Calu3 (cell line): ENCODE data around the gene BCR. TPM values are rescaled to one million over a fixed set of nuclear protein-coding genes. Genes with fewer than 3 reads are reported as not detected.

Source experiments
- BruUV-seq: library from RNA; stranded (reverse); fragments of 400-500 nt; replicated peaks from 2 replicates; lab custom pipeline; 2021; lab: Mats Ljungman, UMichigan
- CTCF ChIA-PET: fragments of 300-600 bp; sonication (Branson Sonifier 250); formaldehyde crosslinking; loops from one replicate; lab custom pipeline; 2022; ENCODE audit warnings: antibody characterized with exemption; lab: Charles Lee
- DNase-seq: peaks from one replicate; pipeline ENCODE4 v3.0.0; 2022
- H3K27ac Mint-ChIP-seq: one replicate; pipeline ENCODE4 v1.8.0; 2022; ENCODE audit warnings: mixed read lengths; ENCODE audit not compliant: unreplicated experiment
- H3K27me3 Mint-ChIP-seq: one replicate; pipeline ENCODE4 v1.8.0; 2022; ENCODE audit warnings: mixed read lengths; ENCODE audit not compliant: unreplicated experiment
- H3K36me3 Mint-ChIP-seq: one replicate; pipeline ENCODE4 v1.8.0; 2022; ENCODE audit warnings: mild to moderate bottlenecking, moderate library complexity, mixed read lengths; ENCODE audit not compliant: insufficient read depth, unreplicated experiment
- H3K4me1 Mint-ChIP-seq: one replicate; pipeline ENCODE4 v1.8.0; 2022; ENCODE audit warnings: mild to moderate bottlenecking, low read depth, mixed read lengths; ENCODE audit not compliant: unreplicated experiment
- H3K4me3 Mint-ChIP-seq: one replicate; pipeline ENCODE4 v1.8.0; 2022; ENCODE audit warnings: mild to moderate bottlenecking, low read depth, moderate library complexity, mixed read lengths; ENCODE audit not compliant: unreplicated experiment
- H3K9me3 Mint-ChIP-seq: one replicate; pipeline ENCODE4 v1.8.0; 2022; ENCODE audit warnings: low read depth, mixed read lengths; ENCODE audit not compliant: unreplicated experiment
- intact Hi-C: fragments of 100-400 bp; cut with micrococcal nuclease; formaldehyde crosslinking; loops from one replicate; pipeline ENCODE4 v1.10.0; 2022; ENCODE audit not compliant: unreplicated experiment
- total RNA-seq: library from RNA; stranded (reverse); gene quantifications from 2 replicates; pipeline ENCODE4 v1.2.3, GENCODE V29; 2022
- TF ChIP-seq, protein P1 (sequence below): fragments of 200-600 bp; IDR thresholded peaks from one replicate; pipeline ENCODE4 v1.8.0; 2022; ENCODE audit warnings: antibody characterized with exemption; ENCODE audit not compliant: unreplicated experiment

Gene BCR
- total RNA-seq, 1 experiment from 2014 or later, result 83.6 TPM

DNA sequence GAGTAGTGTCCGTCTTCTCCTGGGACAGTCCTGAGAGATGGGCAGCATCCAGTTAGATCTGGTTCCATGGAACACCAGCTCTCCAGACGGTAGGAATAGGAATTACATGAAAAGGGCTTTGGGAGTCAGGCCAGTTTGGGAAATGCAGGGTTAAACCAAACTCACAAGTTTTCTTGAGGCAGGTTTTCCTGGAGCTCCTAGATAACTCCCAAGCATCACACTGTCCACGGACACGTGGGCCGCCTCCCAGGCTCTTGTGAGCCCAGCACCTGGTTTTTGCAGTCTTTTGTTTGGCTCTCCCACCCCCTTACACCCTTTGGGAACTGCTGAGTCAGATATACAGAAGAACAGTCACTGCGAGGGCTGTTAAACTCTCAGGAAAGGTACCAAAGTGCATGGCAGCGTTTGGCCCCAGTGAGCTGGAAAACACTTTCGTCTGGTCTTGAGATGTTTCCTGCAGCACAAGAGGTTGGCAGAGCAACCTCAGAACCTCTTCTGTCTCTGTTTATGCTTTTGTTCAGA lies 90.0 kb downstream of the BCR start:
- CTCF ChIA-PET, result no interaction called here
- no peaks in the 10 kb centered on the region for H3K9me3 Mint-ChIP-seq
- H3K27ac Mint-ChIP-seq, result no peak overlapping the region
- H3K4me1 Mint-ChIP-seq, result no peaks in the 10 kb centered on the region
- no peaks in the 10 kb centered on the region for H3K27me3 Mint-ChIP-seq
- no peak overlapping the region for H3K4me3 Mint-ChIP-seq
- BruUV-seq, result no TSS peak
- TF ChIP-seq, protein P1, sequence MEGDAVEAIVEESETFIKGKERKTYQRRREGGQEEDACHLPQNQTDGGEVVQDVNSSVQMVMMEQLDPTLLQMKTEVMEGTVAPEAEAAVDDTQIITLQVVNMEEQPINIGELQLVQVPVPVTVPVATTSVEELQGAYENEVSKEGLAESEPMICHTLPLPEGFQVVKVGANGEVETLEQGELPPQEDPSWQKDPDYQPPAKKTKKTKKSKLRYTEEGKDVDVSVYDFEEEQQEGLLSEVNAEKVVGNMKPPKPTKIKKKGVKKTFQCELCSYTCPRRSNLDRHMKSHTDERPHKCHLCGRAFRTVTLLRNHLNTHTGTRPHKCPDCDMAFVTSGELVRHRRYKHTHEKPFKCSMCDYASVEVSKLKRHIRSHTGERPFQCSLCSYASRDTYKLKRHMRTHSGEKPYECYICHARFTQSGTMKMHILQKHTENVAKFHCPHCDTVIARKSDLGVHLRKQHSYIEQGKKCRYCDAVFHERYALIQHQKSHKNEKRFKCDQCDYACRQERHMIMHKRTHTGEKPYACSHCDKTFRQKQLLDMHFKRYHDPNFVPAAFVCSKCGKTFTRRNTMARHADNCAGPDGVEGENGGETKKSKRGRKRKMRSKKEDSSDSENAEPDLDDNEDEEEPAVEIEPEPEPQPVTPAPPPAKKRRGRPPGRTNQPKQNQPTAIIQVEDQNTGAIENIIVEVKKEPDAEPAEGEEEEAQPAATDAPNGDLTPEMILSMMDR, result no peak
- H3K36me3 Mint-ChIP-seq, result peaks cover 43% of the 10 kb centered on the region
- intact Hi-C loops, result no loop called here
- no peak for DNase-seq

DNA sequence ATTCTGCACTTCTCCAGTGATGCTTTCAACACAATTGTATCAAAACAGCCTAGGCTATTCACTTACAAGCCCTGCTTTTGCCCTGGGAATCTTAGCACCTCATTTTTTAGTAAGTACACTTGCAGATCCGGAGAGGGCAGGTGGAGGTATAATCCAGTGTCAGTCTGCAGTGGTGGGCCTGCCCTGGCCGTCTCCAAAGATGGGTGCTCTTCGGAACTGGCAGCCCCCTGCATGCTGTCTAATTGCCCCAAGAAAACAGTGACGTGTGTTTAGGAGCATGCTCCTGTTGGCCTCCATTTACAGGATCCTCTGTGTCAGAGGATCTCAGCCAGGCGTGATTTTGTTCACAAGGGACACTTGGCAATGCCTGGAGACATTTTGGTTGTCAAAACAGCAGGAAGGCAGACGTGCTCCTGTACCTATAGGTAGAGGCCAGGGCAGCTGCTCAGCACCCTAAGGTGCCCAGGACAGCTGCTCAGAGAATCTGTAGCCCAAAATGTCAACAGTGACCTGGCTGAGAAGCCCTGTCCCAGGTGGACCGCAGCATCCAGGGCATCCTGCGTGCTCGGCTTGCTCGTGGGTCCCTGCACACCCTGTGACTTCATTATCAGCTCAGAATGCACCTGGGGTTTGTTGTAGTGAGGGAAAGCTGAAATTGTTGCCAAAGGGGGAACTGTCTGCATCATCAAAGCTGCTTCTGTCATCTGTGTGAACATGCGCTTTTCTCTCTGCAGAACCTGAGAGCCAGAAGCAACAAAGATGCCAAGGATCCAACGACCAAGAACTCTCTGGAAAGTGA lies 90.7 kb downstream of the BCR start:
- no peak for DNase-seq
- intact Hi-C loops, result no loop called here
- TF ChIP-seq, protein P1, result no peak
- Mint-ChIP-seq H3K9me3 (no peaks in the 10 kb centered on the region), H3K4me1 (peaks cover 7% of the 10 kb centered on the region), H3K4me3 (no peak overlapping the region), H3K36me3 (peaks cover 41% of the 10 kb centered on the region), H3K27me3 (no peaks in the 10 kb centered on the region), H3K27ac (no peak overlapping the region)
- CTCF ChIA-PET, result no interaction called here
- BruUV-seq, result no TSS peak

DNA sequence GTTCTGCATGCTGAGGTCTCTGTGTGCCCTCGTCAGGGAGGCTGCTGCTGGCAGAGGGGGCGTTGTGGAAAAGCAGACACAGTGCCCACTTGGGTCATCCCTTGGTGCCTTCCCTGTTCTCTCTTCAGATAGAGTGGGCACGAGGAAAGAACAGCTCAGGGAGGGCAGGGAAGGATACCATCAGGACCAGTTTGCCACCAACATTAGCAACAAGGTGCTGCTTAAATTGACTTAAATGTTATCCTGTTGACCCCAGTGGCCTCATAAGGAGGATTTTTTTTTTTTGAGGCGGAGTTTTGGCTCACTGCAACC lies 91.2 kb downstream of the BCR start:
- TF ChIP-seq, protein P1, result no peak
- H3K27me3 Mint-ChIP-seq, result no peaks in the 10 kb centered on the region
- DNase-seq, result no peak
- H3K9me3 Mint-ChIP-seq, result no peaks in the 10 kb centered on the region
- H3K36me3 Mint-ChIP-seq, result peaks cover 36% of the 10 kb centered on the region
- CTCF ChIA-PET, result no interaction called here
- no peak overlapping the region for H3K27ac Mint-ChIP-seq
- peaks cover 8% of the 10 kb centered on the region for H3K4me1 Mint-ChIP-seq
- H3K4me3 Mint-ChIP-seq, result no peak overlapping the region
- BruUV-seq, result no TSS peak
- intact Hi-C loops, result no loop called here

DNA sequence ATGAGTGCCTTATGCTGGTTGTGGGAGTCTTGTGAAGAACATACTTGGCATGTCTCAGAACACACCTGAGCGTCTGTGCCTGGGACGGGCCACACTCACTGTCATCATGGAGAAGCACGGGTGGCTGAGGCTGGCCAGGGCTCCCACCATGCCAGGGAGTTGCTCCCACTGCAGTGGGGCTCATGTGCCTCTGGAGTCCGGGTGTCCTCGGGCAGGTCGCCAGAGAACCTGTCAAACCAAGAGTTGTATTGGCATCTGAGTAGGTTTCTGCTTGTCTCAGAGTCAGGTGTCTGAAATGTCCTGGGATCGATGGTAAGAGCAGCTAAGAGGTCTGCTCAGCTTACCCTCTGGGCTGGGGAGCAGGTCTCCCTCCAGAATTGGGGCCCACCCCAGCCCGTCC lies 92.1 kb downstream of the BCR start:
- H3K36me3 Mint-ChIP-seq, result peaks cover 31% of the 10 kb centered on the region

More for the DNA sequence above, 92.1 kb downstream of the BCR start:
- DNase-seq, result no peak
- Mint-ChIP-seq H3K4me3 (no peak overlapping the region), H3K27ac (no peak overlapping the region), H3K9me3 (no peaks in the 10 kb centered on the region), H3K27me3 (no peaks in the 10 kb centered on the region), H3K4me1 (peaks cover 8% of the 10 kb centered on the region)
- TF ChIP-seq, protein P1, result no peak
- CTCF ChIA-PET, result interaction anchor here (0.6 kb wide), 1 partner anchor 30 kb away, joined by 5 read pairs; no protein-coding TSS in a partner anchor
- intact Hi-C loops, result no loop called here
- BruUV-seq, result no TSS peak
